Stimulated activated CD4-positive, alpha-beta T cell treated with anti-CD3 and anti-CD28 coated beads, Interleukin-1b, Interleukin-23, amount 100 ng/mL, for 1 hour (primary cell): Measurements from ENCODE around the gene PRDM8.
"Not testable (repeated sequence)": the region's sequence is repeated elsewhere in the genome, so short reads cannot be mapped to it uniquely, and the experiment has no call there.

ENCODE experiments used
- DNase-seq, 2 donors: peaks; one replicate each; pipeline ENCODE4 v3.0.0-alpha.2; 2020; ENCODE audit warnings: low read depth in 2 of 2

The PRDM8 gene

DNA sequence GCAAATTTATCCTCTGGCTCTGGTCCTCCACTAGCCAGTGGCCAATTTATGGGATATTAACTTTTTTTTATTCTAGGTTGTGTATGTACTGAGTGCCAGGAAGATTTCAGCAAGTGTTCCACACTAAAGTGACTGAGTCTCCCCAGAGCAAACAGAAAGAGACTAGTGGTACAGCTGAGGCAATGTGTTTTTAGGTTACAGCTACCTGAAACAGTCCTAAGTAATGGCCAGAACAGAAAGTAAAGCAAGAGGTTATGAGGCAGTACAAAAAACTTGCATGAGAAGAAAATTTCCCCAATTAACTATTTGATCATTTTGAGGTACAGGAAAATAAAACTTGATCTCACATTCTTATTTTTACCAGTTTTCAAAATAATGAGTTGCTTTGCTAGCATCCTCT, 31.2 kb downstream of the PRDM8 start:
- DNase-seq, result no peak

- DNase-seq, result no peak
Measured at GRCh38 chr4:80229128-80229527, 31.8 kb downstream of the PRDM8 start.

GRCh38 chr4:80229590-80229989, 32.3 kb downstream of the PRDM8 start:
- DNase-seq, result no peak

DNA sequence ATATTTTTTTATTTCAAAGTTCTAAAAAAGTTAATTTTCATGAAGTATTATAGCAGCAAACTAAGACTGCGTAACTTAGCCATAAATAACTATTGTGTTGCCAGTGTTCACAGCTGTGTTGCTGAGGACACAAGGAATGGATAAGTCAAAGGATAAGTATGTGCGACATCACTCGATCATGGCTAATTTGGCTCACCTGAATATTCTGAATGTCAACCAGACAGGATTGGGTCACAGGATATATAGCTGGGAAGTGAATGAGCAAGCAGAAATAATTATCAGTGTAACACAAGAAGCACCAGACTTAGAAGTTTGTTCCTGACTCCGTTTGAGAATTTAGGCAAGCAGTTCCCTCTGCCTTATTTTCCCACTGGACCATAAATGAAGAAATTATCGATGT, 33.9 kb downstream of the PRDM8 start:
- DNase-seq, result no peak

GRCh38 chr4:80232707-80233370, 35.5 kb downstream of the PRDM8 start:
- DNase-seq, result no peak

DNA sequence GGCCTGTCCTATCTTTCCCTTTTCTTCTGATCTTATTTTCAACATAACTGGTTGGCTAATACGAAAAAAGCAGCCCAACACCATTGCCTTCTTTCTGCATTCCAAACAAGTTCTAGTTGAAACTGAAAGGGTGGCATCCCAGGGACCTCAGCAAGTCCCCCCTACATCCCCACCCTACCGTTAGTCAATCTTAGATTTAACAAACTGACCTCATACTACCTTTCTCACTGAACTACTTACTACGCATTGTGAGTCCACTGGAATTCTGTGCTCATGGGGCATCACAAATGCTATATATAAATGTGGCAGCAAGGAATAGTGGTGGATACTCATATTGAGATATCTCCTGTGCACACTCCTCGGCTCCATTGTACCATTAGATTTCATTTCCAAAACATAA, 36.1 kb downstream of the PRDM8 start:
- DNase-seq, result no peak

GRCh38 chr4:80235451-80235850, 38.1 kb downstream of the PRDM8 start:
- DNase-seq, result no peak

GRCh38 chr4:80237992-80238391, 40.7 kb downstream of the PRDM8 start:
- DNase-seq, result no peak

DNA sequence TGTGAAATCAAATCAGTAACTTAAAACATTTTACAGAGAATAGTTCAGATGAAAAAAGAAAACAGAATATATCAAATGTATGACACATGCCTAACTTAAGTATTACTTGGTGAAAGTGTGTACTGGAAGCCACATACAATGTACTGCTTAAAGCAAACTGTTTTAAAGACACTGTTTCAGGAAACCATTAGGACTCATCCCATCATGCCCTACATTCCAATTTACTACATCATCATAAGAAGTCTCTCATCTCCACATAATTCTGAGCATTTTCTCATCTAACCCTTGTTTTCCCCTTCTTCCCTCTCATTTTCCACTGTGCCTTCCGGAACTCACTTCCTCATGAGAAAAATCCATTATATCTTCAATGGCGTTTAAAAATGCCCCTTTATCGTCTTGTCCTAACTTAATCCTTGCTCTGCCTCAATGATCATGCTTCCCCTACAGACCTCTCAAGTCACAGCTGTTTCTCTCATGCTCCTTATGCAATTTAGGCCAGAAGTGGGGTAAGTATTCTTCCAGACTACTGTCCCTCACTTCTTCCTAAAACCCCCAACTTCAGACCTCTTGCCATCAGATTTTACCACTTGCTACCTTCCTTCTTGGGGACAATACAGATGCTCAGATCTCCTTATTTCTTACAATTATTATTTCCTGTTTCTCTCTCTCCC, 42.3 kb downstream of the PRDM8 start:
- no peak for DNase-seq

GRCh38 chr4:80240976-80241375, 43.7 kb downstream of the PRDM8 start:
- no peak for DNase-seq

GRCh38 chr4:80243274-80244018, 46.1 kb downstream of the PRDM8 start:
- DNase-seq, result no peak

DNA sequence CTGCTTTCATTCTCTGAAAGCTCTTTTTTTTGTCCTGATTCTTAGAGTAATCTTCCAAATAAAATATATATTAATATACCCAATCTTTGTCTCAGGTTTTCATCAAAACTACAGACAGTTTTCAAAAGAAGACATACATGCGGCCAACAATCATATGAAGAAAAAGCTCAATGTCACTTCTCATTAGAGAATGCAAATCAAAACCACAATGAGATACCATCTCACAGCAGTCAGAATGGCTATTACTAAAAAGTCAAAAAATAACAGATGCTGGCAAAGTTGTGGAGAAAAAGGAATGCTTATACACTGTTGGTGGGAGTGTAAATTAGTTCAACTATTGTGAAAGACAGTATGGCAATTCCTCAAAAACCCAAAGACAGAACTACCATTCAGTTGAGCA, 50.2 kb downstream of the PRDM8 start:
- DNase-seq, result not testable (repeated sequence)

DNA sequence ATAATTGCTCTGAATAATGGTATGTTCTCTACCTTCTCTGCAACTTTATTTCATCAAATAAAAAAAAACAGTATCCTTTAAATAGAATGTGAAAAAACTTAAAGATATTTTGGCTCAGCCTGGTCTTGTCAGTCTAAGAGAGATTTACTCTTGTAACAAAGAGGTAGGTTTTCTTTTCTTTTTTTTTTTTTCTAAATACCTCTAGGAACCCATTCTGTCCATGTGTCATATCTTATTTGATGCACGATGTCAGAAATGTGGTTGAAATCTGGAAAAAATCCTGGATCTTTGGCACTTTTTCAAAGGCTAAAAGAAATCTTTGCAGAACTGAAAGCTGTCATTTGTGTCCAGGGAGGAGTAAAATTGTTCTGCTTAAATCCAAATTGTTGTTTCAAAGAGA, 51.8 kb downstream of the PRDM8 start:
- no peak for DNase-seq

GRCh38 chr4:80252427-80252826, 55.1 kb downstream of the PRDM8 start:
- no peak for DNase-seq

GRCh38 chr4:80252953-80253352, 55.6 kb downstream of the PRDM8 start:
- no peak for DNase-seq

- DNase-seq, result no peak
Measured at GRCh38 chr4:80253510-80253909, 56.2 kb downstream of the PRDM8 start.
